Prostate gland (tissue), 2 donors: ENCODE results near the gene CDK14.
A peak's percentile ranks its signal among the peaks of the same experiment; 100 is the strongest.

ENCODE experiments used
- POLR2A ChIP-seq: fragments of 450-650 bp; IDR thresholded peaks from one replicate; pipeline ENCODE4 v1.6.1; 2016; ENCODE audit warnings: antibody characterized with exemption, mild to moderate bottlenecking
- POLR2AphosphoS5 ChIP-seq: sonication (generic); formaldehyde crosslinking; IDR thresholded peaks from one replicate; pipeline ENCODE4 v1.6.1; 2017; ENCODE audit warnings: antibody characterized with exemption
- TF ChIP-seq, protein P1 (sequence below), 4 experiments: fragments of 200-600 bp in 2 of 4; fragments of 450-650 bp in 2 of 4; sonication (generic) in 2 of 4; IDR thresholded peaks; 1 replicate in 3 of 4; 2 replicates in 1 of 4; pipeline ENCODE4 v1.5.1; 2016 to 2019; ENCODE audit warnings: antibody characterized with exemption in 4 of 4, mild to moderate bottlenecking in 2 of 4, moderate library complexity in 2 of 4

DNA sequence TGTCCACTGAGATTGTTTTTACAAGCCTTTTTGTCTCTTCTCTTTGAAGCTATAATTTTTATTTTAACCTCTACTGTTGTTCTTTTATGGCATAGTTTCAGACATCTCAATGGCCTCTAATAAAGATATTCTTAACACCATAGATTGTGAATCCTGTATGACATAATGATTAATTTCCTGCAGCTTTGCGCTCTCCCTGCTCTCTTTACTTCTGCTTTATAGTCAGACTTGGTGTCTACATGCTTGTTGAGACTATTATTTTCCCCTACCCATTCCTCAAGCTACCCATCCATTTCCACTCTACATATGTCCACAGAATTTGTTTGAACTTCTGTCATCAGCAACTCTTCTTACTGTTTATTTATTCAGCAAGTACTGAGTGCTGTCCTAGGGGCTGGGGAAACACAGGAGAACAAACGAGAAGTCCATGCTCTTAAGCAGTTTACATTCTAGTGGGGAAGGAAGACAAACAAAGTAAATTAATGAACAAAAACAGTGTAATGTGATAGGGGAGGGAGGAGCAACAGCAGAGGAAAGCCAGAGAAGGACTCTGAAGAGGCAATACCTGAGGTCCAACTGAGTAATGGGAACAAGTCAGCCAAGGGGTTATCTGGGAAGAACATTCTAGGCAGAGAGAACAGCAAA, 110.1 kb downstream of the CDK14 start:
- TF ChIP-seq POLR2A: no peak
- TF ChIP-seq POLR2AphosphoS5: peak; percentile 92
- TF ChIP-seq, protein P1, sequence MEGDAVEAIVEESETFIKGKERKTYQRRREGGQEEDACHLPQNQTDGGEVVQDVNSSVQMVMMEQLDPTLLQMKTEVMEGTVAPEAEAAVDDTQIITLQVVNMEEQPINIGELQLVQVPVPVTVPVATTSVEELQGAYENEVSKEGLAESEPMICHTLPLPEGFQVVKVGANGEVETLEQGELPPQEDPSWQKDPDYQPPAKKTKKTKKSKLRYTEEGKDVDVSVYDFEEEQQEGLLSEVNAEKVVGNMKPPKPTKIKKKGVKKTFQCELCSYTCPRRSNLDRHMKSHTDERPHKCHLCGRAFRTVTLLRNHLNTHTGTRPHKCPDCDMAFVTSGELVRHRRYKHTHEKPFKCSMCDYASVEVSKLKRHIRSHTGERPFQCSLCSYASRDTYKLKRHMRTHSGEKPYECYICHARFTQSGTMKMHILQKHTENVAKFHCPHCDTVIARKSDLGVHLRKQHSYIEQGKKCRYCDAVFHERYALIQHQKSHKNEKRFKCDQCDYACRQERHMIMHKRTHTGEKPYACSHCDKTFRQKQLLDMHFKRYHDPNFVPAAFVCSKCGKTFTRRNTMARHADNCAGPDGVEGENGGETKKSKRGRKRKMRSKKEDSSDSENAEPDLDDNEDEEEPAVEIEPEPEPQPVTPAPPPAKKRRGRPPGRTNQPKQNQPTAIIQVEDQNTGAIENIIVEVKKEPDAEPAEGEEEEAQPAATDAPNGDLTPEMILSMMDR (IDR thresholded peaks at IDR 0.05): no peak
